Fibroblast of skin of right biceps (primary cell): ENCODE results near the gene FSHB.

Source experiments
- DNase-seq: peaks from one replicate; pipeline ENCODE4 v3.0.0-alpha.2; 2013

FSHB gene

GRCh38 chr11:30270671-30271070, 39.9 kb downstream of the FSHB start:
- DNase-seq = no peak

- DNase-seq = no peak
These were observed 46.4 kb downstream of the FSHB start for GRCh38 chr11:30277176-30277575.

GRCh38 chr11:30279796-30280195, 49.0 kb downstream of the FSHB start:
- no peak for DNase-seq

- DNase-seq = no peak
These were observed 50.9 kb downstream of the FSHB start for GRCh38 chr11:30281476-30282288.

GRCh38 chr11:30282289-30282631, 51.4 kb downstream of the FSHB start:
- DNase-seq = no peak
